Measurements from ENCODE around the gene OR4S1.
"Not testable (repeated sequence)": the region's sequence is repeated elsewhere in the genome, so short reads cannot be mapped to it uniquely, and the experiment has no call there.

OR4S1 gene, protein sequence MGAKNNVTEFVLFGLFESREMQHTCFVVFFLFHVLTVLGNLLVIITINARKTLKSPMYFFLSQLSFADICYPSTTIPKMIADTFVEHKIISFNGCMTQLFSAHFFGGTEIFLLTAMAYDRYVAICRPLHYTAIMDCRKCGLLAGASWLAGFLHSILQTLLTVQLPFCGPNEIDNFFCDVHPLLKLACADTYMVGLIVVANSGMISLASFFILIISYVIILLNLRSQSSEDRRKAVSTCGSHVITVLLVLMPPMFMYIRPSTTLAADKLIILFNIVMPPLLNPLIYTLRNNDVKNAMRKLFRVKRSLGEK

DNA sequence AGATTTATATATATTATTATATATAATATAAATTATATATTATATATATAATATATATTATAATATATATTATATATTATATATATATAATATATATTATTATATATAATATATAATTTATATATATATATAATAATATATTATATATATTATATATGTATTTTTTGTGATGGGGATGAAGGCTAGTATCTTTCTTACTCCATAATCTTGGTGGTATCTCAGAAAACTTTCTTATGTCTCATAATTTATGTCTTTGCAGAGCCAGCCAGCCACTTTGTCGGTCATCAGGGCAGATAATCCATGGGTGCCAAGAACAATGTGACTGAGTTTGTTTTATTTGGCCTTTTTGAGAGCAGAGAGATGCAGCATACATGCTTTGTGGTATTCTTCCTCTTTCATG lies at the start of gene OR4S1:
OR4S1 (plus strand) TSS at position 301 of the 400 bp plus-strand sequence; CDS start at position 301, 0 bp downstream.
- in situ Hi-C loops (cut with HindIII; ENCODE audit: low sequenced_read_pairs) = no loop called here
- no peak for DNase-seq (ENCODE audit: low read depth, low spot score)
- H3K4me3 ChIP-seq (ENCODE audit: low read depth, low read length) = no peak within 1 kb of the TSS
- TF ChIP-seq, protein P1, sequence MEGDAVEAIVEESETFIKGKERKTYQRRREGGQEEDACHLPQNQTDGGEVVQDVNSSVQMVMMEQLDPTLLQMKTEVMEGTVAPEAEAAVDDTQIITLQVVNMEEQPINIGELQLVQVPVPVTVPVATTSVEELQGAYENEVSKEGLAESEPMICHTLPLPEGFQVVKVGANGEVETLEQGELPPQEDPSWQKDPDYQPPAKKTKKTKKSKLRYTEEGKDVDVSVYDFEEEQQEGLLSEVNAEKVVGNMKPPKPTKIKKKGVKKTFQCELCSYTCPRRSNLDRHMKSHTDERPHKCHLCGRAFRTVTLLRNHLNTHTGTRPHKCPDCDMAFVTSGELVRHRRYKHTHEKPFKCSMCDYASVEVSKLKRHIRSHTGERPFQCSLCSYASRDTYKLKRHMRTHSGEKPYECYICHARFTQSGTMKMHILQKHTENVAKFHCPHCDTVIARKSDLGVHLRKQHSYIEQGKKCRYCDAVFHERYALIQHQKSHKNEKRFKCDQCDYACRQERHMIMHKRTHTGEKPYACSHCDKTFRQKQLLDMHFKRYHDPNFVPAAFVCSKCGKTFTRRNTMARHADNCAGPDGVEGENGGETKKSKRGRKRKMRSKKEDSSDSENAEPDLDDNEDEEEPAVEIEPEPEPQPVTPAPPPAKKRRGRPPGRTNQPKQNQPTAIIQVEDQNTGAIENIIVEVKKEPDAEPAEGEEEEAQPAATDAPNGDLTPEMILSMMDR (IDR thresholded peaks at IDR 0.05; ENCODE audit: low read depth, low read length) = no peak

DNA sequence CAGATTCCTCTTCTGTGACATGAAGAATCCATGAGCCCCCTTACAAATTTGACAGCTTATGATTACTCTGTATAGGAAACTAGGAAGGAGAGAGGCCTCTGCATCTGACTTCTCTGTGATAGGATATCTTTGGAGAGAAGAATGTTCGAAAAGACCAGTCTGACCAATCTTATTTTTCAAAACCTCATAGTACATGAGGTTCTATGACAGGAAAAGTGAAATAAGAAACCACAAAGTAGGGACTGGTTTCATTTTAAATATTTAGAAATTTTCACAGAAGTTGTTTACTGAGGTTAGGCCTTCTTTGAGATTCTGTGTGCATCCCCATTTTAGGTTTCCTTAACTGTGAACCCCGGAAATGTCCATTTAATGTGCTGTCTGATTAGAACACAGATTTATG lies 44.4 kb upstream of the OR4S1 start:
- no peak overlapping the region for H3K4me3 ChIP-seq (ENCODE audit: low read depth, low read length)
- in situ Hi-C loops (cut with HindIII; ENCODE audit: low sequenced_read_pairs) = no loop called here
- TF ChIP-seq, protein P1 (IDR thresholded peaks at IDR 0.05; ENCODE audit: low read depth, low read length) = no peak
- DNase-seq (ENCODE audit: low read depth, low spot score) = no peak

DNA sequence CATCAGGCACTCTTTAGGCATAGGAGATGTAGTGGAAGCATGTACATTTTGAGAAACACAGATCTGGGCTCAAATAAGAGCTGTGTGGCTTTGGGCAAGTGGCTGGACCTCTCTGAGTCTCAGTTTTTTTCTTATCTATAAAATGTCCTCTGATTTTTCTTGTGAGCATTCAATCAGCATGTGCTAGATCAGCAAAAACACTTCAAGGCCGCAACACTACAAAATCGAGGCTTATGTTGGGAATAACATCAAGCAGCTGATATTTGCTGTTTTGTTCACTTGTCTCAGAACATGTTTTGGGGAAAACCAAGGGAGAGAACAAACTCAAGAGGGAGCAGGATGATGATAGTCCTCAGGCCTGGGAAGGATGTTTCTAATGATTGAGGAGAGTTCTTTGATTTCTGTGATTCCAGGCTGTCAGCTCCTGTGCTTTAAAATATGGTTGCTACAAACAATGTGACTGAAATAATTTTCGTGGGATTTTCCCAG lies 42.6 kb upstream of the OR4S1 start, which contains the start of gene OR4X1:
OR4X1 (plus strand) TSS at position 439 of the 489 bp plus-strand sequence; CDS start at position 439, 0 bp downstream.
- in situ Hi-C loops (cut with HindIII; ENCODE audit: low sequenced_read_pairs) = no loop called here
- TF ChIP-seq, protein P1 (IDR thresholded peaks at IDR 0.05; ENCODE audit: low read depth, low read length) = no peak
- DNase-seq (ENCODE audit: low read depth, low spot score) = no peak

DNA sequence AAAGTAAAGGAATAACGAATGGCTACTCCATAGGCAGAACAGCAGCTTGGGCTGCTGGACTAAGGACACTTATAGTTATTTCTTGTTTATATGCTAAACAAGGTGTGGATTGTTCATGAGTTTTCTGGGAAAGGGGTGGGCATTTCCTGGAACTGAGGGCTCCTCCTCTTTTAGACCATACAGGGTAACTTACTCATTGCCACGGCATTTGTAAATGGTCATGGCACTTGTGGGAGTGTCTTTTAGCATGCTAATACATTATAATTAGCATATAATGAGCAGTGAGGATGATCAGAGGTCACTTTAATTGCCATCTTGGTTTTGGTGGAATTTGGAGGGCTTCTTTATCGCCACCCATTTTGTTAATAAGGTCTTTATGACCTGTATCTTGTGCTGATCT lies 35.4 kb upstream of the OR4S1 start:
- in situ Hi-C loops (cut with HindIII; ENCODE audit: low sequenced_read_pairs) = no loop called here
- TF ChIP-seq, protein P1 (IDR thresholded peaks at IDR 0.05; ENCODE audit: low read depth, low read length) = no peak
- no peak for DNase-seq (ENCODE audit: low read depth, low spot score)
- H3K4me3 ChIP-seq (ENCODE audit: low read depth, low read length) = no peak overlapping the region

More for the DNA sequence above, 42.6 kb upstream of the OR4S1 start, which contains the start of gene OR4X1:
- no peak within 1 kb of the TSS for H3K4me3 ChIP-seq (ENCODE audit: low read depth, low read length)

DNA sequence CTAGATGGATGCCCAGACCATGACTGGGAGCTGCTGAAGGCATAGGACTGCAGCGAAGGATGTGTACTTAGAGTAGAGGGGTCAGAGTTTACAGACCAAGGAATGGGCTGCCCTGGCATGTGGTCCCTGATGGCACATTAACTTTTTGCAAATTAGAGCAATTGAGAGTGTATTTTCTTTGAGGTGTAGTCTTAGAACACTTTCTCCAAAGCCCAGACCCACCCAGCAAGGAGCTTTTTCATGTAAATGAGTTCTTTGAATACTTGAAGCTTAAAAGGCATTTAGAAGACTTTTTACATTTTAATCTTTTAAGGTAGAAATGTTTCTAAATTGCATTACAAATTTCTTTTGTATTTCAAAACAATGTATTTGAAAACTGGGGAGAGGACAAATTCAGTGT lies 33.4 kb upstream of the OR4S1 start:
- in situ Hi-C loops (cut with HindIII; ENCODE audit: low sequenced_read_pairs) = no loop called here
- no peak overlapping the region for H3K4me3 ChIP-seq (ENCODE audit: low read depth, low read length)
- DNase-seq (ENCODE audit: low read depth, low spot score) = no peak
- TF ChIP-seq, protein P1 (IDR thresholded peaks at IDR 0.05; ENCODE audit: low read depth, low read length) = no peak

DNA sequence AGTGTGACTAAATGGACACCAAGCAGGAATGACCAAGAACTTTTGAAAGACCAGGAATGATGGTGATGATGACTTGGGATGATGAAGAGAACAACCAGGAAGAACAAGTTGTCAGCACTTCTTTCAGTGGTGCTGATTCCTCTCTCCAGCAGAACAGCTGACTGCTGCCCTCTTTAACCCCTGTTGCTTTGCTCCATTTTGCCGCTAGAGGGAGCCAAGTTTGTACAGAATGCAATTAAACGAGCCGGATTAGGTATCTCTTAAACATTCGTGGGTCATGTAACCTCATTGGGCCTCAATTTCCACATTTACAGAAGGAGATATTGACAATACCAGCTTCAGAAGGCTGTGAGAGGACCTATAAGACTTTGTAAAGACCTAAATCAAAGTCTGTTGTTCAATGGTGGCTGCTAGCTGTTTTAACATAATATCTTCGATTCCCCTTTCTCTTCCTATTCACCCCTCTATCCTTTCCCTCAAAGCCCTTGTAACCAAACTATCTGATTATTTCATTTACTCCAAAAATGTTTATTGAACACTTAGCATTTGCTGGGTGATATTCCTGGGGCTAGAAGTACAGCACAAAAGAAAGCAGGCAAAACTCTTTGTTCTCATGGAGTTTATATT lies 1.9 kb downstream of the OR4S1 start:
- TF ChIP-seq, protein P1 (IDR thresholded peaks at IDR 0.05; ENCODE audit: low read depth, low read length) = peak; percentile 68
- DNase-seq (ENCODE audit: low read depth, low spot score) = peak; percentile 7
- H3K4me3 ChIP-seq (ENCODE audit: low read depth, low read length) = no peak overlapping the region
- in situ Hi-C loops (cut with HindIII; ENCODE audit: low sequenced_read_pairs) = no loop called here

DNA sequence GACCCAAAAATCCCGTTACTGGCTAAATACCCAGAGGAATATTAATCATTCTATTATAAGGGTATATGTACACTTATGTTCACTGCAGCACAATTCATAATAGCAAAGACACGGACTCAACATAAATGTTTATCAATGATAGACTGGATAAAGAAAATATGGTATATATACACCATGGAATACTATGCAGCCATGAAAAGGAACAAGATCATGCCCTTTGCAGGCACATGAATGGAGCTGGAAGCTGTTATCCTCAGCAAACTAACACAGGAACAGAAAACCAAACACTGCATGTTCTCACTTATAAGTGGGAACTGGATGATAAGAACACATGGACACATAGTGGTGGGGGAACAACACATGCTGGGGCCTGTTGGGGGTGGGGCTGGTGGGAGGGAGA lies 7.6 kb downstream of the OR4S1 start:
- in situ Hi-C loops (cut with HindIII; ENCODE audit: low sequenced_read_pairs); H3K4me3 ChIP-seq (ENCODE audit: low read depth, low read length); DNase-seq (ENCODE audit: low read depth, low spot score): not testable (repeated sequence)

DNA sequence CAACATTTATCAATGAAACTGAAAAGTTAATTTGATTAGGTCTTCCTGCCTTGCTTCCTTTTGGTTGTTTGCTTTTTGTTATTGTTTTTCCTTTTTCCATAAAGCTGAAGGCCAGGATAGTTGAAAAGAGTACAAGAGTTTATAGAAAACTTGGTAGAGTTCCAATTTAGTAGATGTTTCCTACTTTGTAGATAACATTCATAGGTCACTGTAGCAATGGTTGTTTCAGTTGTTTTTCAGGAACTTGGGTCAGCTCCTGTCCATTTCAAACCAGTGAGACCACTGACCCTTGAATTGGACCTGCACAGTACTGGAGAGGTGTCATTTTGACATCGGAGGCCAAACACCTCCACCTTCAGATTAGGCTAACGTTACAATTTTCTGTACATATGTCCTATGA lies 13.8 kb downstream of the OR4S1 start:
- in situ Hi-C loops (cut with HindIII; ENCODE audit: low sequenced_read_pairs) = not testable (repeated sequence)

DNA sequence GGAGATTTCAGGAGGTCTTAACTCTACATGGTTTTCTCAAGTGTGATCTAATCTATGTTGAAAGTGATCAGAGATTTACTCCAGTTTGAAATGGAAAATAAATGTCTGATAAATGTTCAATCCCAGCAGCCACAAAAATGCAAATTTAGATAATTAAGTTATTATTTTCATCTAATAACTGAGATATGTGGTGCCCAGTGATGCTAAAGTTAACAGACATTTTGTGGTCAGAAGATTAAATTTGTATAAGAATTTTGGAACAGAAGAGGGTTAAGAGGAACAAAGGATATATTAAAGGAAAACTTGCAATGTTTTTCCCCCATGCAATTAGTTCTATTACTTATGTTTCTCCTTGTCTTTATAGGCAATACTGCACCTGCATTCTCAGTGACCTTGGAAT lies 18.6 kb downstream of the OR4S1 start, which contains the start of gene OR4C3:
OR4C3 (plus strand) TSS at position 301 of the 400 bp plus-strand sequence. CDS start 102 bp downstream, outside the sequence.
- DNase-seq (ENCODE audit: low read depth, low spot score); in situ Hi-C loops (cut with HindIII; ENCODE audit: low sequenced_read_pairs); H3K4me3 ChIP-seq (ENCODE audit: low read depth, low read length): not testable (repeated sequence)

More for the DNA sequence above, 13.8 kb downstream of the OR4S1 start:
- not testable (repeated sequence) for DNase-seq (ENCODE audit: low read depth, low spot score); H3K4me3 ChIP-seq (ENCODE audit: low read depth, low read length)
